G401.6 (cell line): ENCODE results near the gene TRRAP.

Experiments
- FAIRE-seq: peaks from 2 replicates; lab custom pipeline; 2012; peaks lifted over from hg19 to GRCh38; lab: Jason Lieb, UNC

Gene TRRAP

DNA sequence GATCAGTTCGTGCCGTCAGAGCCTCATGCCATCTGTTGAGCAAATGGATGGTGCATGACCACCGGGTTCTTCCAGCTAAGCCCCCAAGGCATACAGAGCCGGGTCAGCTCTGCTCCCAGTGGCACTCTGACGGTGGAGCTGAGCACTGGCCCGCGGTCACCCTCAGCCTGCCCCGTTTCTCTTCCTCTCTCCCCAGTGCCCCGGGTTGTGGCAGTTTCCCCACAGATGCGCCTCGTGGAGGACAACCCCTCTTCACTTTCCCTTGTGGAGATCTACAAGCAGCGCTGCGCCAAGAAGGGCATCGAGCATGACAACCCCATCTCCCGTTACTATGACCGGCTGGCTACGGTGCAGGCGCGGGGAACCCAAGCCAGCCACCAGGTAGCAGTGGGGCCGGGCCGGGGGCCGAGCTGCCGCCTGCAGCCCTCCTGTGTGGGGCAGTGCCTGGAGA, 129.9 kb downstream of the TRRAP start:
- no peak for FAIRE-seq

DNA sequence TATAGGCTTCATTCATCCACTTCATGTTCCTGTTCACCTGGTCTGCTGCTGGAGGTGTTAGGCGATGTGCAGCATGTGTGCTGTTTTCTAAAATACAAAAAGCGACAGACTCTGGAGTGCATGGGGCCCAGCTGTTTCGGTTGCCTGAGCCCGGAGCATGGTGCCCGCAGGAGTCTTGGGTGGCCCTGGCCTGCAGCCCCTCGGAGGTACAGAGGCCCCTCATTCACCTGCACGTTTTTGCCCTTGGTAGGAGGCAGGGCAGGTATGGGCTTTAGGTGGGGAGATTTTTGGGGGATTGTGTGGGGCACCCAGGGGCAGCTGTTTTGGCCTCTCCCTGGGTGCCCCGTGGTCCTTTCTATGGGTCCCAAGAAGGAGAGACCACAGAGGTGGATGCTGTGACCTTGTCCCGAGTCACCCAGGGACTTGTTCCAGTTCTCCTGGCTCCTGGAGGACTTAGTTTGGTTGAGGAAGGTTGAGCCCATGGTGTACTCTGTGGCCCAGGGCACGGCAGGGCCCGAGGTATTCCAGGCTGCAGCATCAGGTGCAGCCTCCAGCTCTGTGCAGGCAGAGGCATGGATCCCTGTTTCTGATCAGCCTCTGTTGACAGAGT, 130.7 kb downstream of the TRRAP start:
- no peak for FAIRE-seq

GRCh38 chr7:99010281-99010680, 131.9 kb downstream of the TRRAP start:
- no peak for FAIRE-seq

DNA sequence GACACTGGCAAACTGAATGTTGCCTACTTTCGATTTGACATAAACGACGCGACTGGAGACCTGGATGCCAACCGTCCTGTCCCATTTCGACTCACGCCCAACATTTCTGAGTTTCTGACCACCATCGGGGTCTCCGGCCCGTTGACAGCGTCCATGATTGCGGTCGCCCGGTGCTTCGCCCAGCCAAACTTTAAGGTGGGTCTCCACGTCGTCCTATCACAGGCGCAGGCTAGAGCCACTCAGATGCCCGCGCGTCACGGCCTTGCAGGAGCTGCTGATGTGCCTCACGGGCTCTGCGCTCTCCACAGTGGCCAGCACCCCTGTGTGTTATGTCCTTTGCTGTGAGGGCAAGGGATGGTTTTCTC, 133.0 kb downstream of the TRRAP start:
- FAIRE-seq: no peak

DNA sequence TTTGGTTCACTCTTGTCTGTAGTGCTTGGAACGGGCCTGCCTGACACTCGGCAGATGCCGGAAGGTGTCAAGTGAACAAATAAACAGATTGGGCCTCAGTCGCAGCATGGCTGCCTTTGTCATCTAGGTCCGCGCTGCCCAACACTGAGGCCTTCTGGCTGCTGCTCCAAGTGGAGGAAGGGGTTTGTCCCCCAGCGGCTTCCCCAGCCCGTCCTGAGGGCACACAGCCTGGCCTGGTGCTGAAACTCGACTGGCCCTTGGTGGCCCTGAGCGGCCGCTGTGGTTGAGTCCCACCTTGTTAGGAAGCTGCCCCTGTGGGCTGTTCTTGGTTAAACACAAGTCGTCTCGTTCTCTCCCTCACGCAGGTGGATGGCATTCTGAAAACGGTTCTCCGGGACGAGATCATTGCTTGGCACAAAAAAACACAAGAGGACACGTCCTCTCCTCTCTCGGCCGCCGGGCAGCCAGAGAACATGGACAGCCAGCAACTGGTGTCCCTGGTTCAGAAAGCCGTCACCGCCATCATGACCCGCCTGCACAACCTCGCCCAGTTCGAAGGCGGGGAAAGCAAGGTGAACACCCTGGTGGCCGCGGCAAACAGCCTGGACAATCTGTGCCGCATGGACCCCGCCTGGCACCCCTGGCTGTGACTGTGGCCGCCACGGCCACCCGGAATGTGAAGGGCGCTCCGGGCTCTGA, 133.5 kb downstream of the TRRAP start:
- FAIRE-seq: no peak

GRCh38 chr7:99012722-99013121, 134.4 kb downstream of the TRRAP start:
- FAIRE-seq: no peak

DNA sequence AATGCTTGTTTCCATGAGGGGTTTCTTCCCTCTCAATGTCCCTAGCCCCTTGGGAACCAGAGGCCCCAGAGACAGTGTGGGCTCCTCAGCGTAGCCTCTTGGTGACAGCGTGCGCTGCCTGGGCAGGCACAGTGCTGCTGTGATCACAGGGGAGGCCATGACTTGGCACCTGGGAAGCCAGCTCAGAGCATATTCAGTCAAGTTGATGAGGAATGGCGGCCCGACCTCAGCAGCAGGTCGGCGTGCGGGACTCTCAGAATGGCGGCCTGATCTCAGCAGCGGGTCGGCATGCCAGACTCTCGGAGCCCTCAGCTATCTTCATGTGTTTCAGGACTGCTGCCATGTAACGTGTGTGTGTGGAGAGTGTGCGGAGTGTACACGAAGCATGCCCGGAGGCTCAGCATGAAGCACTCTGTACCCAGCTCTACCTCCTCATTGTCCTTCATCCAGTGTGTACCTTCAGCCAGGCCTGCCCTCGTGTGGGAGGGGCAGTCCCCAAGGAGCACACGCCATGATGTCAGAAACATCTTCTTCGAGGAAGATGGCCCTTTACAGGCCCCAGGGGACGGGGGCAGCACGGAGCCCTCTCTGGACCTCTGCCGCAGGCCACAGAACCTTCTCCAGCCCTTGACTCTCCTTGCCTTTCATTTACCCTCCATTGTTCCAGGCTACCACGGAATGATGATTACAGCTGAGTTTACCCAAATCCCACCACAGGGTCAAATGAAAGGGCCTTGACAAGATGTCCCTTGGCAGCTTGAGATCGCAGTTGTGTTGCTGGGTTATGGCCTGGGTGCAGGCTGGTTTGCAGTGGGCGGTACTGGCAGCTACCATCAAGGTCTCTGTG, 135.2 kb downstream of the TRRAP start:
- FAIRE-seq: no peak

- FAIRE-seq: no peak
These were observed 136.0 kb downstream of the TRRAP start for GRCh38 chr7:99014113-99014985.

DNA sequence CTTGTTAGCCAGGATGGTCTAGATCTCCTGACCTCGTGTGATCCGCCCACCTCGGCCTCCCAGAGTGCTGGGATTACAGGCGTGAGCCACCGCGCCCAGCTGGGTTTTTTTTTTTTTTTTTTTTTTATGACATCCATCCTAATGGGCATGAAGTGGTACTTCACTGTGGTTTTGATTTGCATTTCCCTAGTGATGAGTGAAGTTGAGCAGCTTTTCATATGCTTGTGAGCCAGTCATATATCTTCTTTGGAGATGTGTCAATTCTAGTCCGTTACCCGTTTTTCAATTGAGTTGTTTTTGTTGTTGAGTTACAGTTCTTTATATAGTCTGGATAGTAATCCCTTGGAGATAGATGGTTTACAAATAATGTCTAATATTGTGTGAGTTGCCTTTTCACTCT, 137.9 kb downstream of the TRRAP start:
- no peak for FAIRE-seq

DNA sequence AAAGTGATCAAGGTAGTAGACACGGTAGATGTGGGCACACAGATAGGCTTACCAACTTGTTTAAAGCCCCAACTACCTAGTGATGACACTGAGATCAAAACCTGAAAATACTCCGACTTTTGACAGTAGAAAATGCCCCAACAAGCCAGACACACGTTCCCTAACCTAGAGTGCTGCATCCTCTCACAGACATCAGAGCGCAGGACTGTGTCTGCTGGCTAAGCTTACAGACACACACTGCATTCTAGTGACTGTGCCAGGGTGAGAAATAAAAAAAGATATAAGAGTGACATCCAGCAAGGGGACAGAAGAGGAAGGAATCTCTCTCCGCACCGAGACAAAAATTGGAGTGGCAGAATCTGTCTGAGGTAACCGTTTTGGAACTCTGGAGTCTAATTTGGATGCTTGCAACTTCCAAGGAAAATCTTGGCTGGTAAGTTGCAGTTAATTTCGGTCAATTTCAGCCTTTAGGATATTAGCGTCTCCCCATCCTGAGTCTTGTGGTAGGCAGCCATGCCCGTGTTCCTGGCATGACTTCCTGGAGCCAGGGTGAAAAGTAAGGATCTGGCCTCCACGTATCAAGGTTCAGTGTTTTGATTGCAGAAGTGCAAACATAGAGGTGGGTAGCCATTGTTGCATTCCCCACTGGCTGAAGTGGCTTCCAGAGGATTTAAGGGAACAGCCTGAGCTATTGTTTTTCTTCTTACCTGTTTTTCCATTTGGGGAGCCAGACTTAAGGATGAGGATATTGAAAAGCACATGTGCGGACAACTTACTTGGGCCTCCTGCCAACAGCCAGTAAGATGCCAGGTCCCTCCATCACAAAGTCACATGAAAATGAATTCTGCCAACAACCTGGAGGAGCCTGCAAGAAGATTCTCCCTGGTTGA, 141.4 kb downstream of the TRRAP start:
- FAIRE-seq: no peak

DNA sequence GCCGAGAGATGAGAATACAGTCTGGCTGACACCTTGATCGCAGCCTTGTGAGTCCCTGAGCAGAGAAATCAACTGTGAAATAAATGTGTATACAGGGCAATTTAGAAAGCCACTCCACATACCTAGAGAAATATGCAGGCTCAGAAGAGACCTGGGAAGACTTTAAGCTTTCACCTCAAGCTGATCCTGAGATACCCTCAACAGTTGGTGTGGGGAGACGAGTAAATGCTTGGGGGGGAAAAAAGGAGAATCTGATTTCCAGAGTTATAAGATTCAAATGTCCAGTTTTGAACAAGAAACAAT, 142.0 kb downstream of the TRRAP start:
- FAIRE-seq: no peak

GRCh38 chr7:99021941-99022560, 143.7 kb downstream of the TRRAP start:
- no peak for FAIRE-seq

- FAIRE-seq: no peak
These were observed 145.7 kb downstream of the TRRAP start for GRCh38 chr7:99024066-99024465.

GRCh38 chr7:99027241-99027640, 148.9 kb downstream of the TRRAP start:
- no peak for FAIRE-seq

DNA sequence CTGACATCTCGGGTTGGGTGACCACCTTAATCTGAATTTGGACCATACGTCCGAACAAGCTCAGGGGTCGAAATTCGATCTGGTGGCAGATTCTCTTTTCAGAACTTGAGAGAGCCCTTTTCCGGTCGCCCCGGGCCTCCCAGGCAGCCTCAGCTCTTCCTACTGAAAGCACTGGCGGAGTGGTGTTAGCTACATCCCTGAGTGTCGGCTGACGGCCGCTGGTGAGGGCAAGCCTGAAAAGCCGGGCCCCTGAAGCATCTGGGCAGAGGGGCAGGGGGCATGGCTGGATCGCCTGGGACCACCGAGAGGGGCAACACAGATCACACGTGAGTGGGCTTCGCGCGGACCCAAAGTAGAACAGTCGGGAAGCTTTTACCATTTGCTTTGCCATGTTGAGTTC, 149.5 kb downstream of the TRRAP start:
- FAIRE-seq: no peak

DNA sequence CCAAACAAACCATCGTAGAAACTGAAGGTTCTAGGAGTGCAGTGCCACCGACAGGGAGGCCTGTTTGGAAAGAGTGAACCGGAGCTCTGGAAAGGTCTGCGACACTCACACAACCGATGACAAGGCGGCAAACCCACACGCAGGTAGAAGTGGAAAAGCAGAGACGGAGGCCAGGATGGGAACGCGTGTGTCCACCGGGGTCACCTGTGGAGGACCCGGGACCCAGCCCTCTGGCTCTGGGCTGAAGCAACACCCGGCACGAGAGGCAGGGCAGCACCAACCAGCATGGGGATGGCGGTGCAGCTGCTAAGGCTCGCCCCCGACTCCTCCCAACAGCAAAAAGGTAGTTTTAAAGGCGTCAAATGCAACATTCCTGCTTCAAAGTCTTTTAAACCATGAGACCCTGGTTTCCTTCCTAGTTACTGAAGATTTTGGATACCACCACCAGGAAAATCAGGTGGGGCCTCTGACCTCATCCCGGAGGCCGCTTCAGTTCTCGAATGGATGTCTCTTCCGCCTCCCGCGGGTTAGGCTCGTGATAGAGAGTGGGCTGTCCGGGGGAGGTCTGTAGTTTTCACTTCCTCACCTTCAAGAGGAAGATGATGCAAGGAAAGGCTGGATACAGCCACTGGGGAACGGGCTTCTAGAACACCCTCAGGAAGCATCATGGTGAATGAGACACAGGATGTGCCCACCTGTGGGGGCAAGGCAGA, 150.1 kb downstream of the TRRAP start:
- FAIRE-seq: no peak

- no peak for FAIRE-seq
These were observed 151.4 kb downstream of the TRRAP start for GRCh38 chr7:99029466-99030435.

DNA sequence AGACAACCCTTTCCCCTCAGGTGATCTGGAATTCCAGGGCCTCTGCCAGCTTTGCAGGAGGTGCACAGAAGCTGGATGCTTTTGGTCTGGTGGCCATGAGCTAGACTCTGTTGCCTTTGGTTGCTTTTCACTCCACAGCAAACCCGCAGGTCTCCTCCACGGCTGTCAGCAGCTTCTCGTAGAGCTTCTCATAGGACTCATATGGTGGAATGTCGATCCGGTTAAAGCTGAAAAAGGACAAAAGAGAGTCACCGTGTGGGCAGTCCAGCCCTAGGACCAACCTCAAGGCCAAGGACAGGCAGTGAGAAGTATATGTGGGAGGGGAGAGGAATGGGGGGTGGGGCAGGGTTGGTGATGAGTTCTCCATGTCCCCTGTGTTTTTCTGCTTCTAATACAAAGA, 152.1 kb downstream of the TRRAP start:
- no peak for FAIRE-seq

- FAIRE-seq: no peak
These were observed 152.6 kb downstream of the TRRAP start for GRCh38 chr7:99030951-99031350.
